NOMO-1 treated with DMSO at 0.1 percent for 48 hours (cell line): Measurements from ENCODE around the gene SYK.
"Not testable (repeated sequence)": the region's sequence is repeated elsewhere in the genome, so short reads cannot be mapped to it uniquely, and the experiment has no call there.

Experiments used
- DNase-seq: peaks from one replicate; lab custom pipeline; 2025; ENCODE audit not compliant: unreplicated experiment; lab: John Stamatoyannopoulos, UW

SYK gene

GRCh38 chr9:90795084-90795483 lies 6.5 kb upstream of the SYK start:
- no peak for DNase-seq

- DNase-seq, result peak; percentile 83
These were observed 5.7 kb upstream of the SYK start for GRCh38 chr9:90795871-90796317.

GRCh38 chr9:90799271-90799852 lies 2.3 kb upstream of the SYK start:
- peak; percentile 86 for DNase-seq

GRCh38 chr9:90801973-90802322 lies 329 bp downstream of the SYK start:
- no peak for DNase-seq

GRCh38 chr9:90802386-90802985 lies 867 bp downstream of the SYK start:
- peak; percentile 28 for DNase-seq

- DNase-seq, result peak; percentile 36
These were observed 2.4 kb downstream of the SYK start for GRCh38 chr9:90803860-90804593.

GRCh38 chr9:90805006-90805996 lies 3.7 kb downstream of the SYK start:
- no peak for DNase-seq

GRCh38 chr9:90807006-90807405 lies 5.4 kb downstream of the SYK start:
- DNase-seq, result no peak

- DNase-seq, result no peak
These were observed 6.8 kb downstream of the SYK start for GRCh38 chr9:90808398-90808797.

GRCh38 chr9:90808890-90809685 lies 7.5 kb downstream of the SYK start:
- peak; percentile 55 for DNase-seq

GRCh38 chr9:90810691-90811090 lies 9.1 kb downstream of the SYK start:
- DNase-seq, result no peak

GRCh38 chr9:90813046-90813445 lies 11.4 kb downstream of the SYK start:
- no peak for DNase-seq

GRCh38 chr9:90813523-90813922 lies 11.9 kb downstream of the SYK start:
- no peak for DNase-seq

- no peak for DNase-seq
These were observed 12.7 kb downstream of the SYK start for GRCh38 chr9:90814355-90814754.

- peak; percentile 58 for DNase-seq
These were observed 13.7 kb downstream of the SYK start for GRCh38 chr9:90815183-90815943.

- DNase-seq, result no peak
These were observed 14.3 kb downstream of the SYK start for GRCh38 chr9:90815944-90816357.

- DNase-seq, result no peak
These were observed 15.1 kb downstream of the SYK start for GRCh38 chr9:90816690-90817089.

- no peak for DNase-seq
These were observed 16.7 kb downstream of the SYK start for GRCh38 chr9:90818279-90818678.

- DNase-seq, result not testable (repeated sequence)
These were observed 18.8 kb downstream of the SYK start for GRCh38 chr9:90820406-90820805.

GRCh38 chr9:90821236-90821635 lies 19.6 kb downstream of the SYK start:
- not testable (repeated sequence) for DNase-seq
